Glutamatergic neuron (in vitro differentiated cells): ENCODE results near the gene NOS1AP. TPM values are rescaled to one million over a fixed set of nuclear protein-coding genes. Genes with fewer than 3 reads are reported as not detected.

ENCODE experiments used
- DNase-seq: peaks from one replicate; pipeline ENCODE4 v3.0.0; 2022
- H3K27ac Mint-ChIP-seq: one replicate; pipeline ENCODE4 v1.8.0; 2020; ENCODE audit warnings: mild to moderate bottlenecking, mixed read lengths, inconsistent platforms; ENCODE audit not compliant: unreplicated experiment
- H3K27me3 Mint-ChIP-seq: one replicate; pipeline ENCODE4 v1.8.0; 2020; ENCODE audit warnings: mild to moderate bottlenecking, moderate library complexity, mixed read lengths, inconsistent platforms; ENCODE audit not compliant: unreplicated experiment
- H3K36me3 Mint-ChIP-seq: one replicate; pipeline ENCODE4 v1.8.0; 2020; ENCODE audit warnings: mild to moderate bottlenecking, mixed read lengths, inconsistent platforms; ENCODE audit not compliant: unreplicated experiment
- H3K4me1 Mint-ChIP-seq: one replicate; pipeline ENCODE4 v1.8.0; 2020; ENCODE audit warnings: mild to moderate bottlenecking, low read depth, mixed read lengths, inconsistent platforms; ENCODE audit not compliant: unreplicated experiment
- H3K4me3 Mint-ChIP-seq: one replicate; pipeline ENCODE4 v1.8.0; 2020; ENCODE audit warnings: mild to moderate bottlenecking, mixed read lengths, inconsistent platforms; ENCODE audit not compliant: unreplicated experiment
- H3K9me3 Mint-ChIP-seq: one replicate; pipeline ENCODE4 v1.8.0; 2020; ENCODE audit warnings: mild to moderate bottlenecking, moderate library complexity, mixed read lengths, inconsistent platforms; ENCODE audit not compliant: unreplicated experiment
- CTCF ChIP-seq: fragments of 200-600 bp; sonication (generic); IDR thresholded peaks from one replicate; pipeline ENCODE4 v1.5.0; 2021; ENCODE audit not compliant: partially characterized antibody, unreplicated experiment
- total RNA-seq: library from RNA; stranded (reverse); fragmentation: NEBNext Ultra II Directional; extraction: Animal tissue kit (Norgen Biotek cat#: 25700); gene quantifications from one replicate; pipeline ENCODE4 v1.2.1, GENCODE V29; 2021; ENCODE audit not compliant: unreplicated experiment

Gene NOS1AP
- total RNA-seq, 1 donor from 2014 or later = 12.7 TPM

- DNase-seq = no peak
- peaks cover 3% of the 10 kb centered on the region for H3K27me3 Mint-ChIP-seq
- peaks cover 6% of the 10 kb centered on the region for H3K9me3 Mint-ChIP-seq
- TF ChIP-seq CTCF = no peak
- peaks cover 3% of the 10 kb centered on the region for H3K4me1 Mint-ChIP-seq
- no peak overlapping the region for H3K4me3 Mint-ChIP-seq
- H3K27ac Mint-ChIP-seq = no peak overlapping the region
- peaks cover 3% of the 10 kb centered on the region for H3K36me3 Mint-ChIP-seq
Observed at GRCh38 chr1:162383091-162383490, 313.6 kb downstream of the NOS1AP start.

- H3K4me1 Mint-ChIP-seq = peaks cover 3% of the 10 kb centered on the region
- peaks cover 6% of the 10 kb centered on the region for H3K9me3 Mint-ChIP-seq
- H3K27ac Mint-ChIP-seq = no peak overlapping the region
- H3K4me3 Mint-ChIP-seq = no peak overlapping the region
- no peak for TF ChIP-seq CTCF
- H3K36me3 Mint-ChIP-seq = peaks cover 3% of the 10 kb centered on the region
- H3K27me3 Mint-ChIP-seq = peaks cover 3% of the 10 kb centered on the region
- no peak for DNase-seq
Observed at GRCh38 chr1:162383516-162383915, 314.0 kb downstream of the NOS1AP start.

GRCh38 chr1:162384116-162384515 is 314.6 kb downstream of the NOS1AP start:
- TF ChIP-seq CTCF = no peak
- no peak overlapping the region for H3K27ac Mint-ChIP-seq
- peaks cover 3% of the 10 kb centered on the region for H3K27me3 Mint-ChIP-seq
- peaks cover 6% of the 10 kb centered on the region for H3K9me3 Mint-ChIP-seq
- DNase-seq = no peak
- H3K36me3 Mint-ChIP-seq = peaks cover 3% of the 10 kb centered on the region
- no peak overlapping the region for H3K4me3 Mint-ChIP-seq
- peaks cover 8% of the 10 kb centered on the region for H3K4me1 Mint-ChIP-seq

GRCh38 chr1:162384601-162385279 is 315.2 kb downstream of the NOS1AP start:
- no peak overlapping the region for H3K27ac Mint-ChIP-seq
- H3K36me3 Mint-ChIP-seq = peaks cover 3% of the 10 kb centered on the region
- H3K4me1 Mint-ChIP-seq = peaks cover 14% of the 10 kb centered on the region
- peaks cover 9% of the 10 kb centered on the region for H3K9me3 Mint-ChIP-seq
- DNase-seq = no peak
- no peak for TF ChIP-seq CTCF
- H3K4me3 Mint-ChIP-seq = no peak overlapping the region
- H3K27me3 Mint-ChIP-seq = peaks cover 3% of the 10 kb centered on the region

GRCh38 chr1:162385280-162385623 is 315.8 kb downstream of the NOS1AP start:
- H3K4me1 Mint-ChIP-seq = peaks cover 17% of the 10 kb centered on the region
- H3K36me3 Mint-ChIP-seq = peaks cover 3% of the 10 kb centered on the region
- peaks cover 11% of the 10 kb centered on the region for H3K9me3 Mint-ChIP-seq
- no peak overlapping the region for H3K27ac Mint-ChIP-seq
- H3K27me3 Mint-ChIP-seq = peaks cover 4% of the 10 kb centered on the region
- no peak for TF ChIP-seq CTCF
- no peak overlapping the region for H3K4me3 Mint-ChIP-seq
- no peak for DNase-seq
